Fibroblast of villous mesenchyme (primary cell): ENCODE measurements around the gene SNX15. TPM values are rescaled to one million over a fixed set of nuclear protein-coding genes. Genes with fewer than 3 reads are reported as not detected.

Experiments used
- DNase-seq: peaks from one replicate; pipeline ENCODE4 v3.0.0-alpha.2; 2010; ENCODE audit warnings: low read depth
- H3K4me3 ChIP-seq: 2 replicates; pipeline ENCODE4 v1.5.1; 2011; ENCODE audit warnings: low read depth, mild to moderate bottlenecking, low read length
- CTCF ChIP-seq: IDR thresholded peaks from 2 replicates; pipeline ENCODE4 v1.5.1; 2012; ENCODE audit warnings: low read depth, mild to moderate bottlenecking, low read length; ENCODE audit not compliant: insufficient read depth
- total RNA-seq: library from RNA; depleted of rRNA; stranded (reverse); fragments of >200 nt; gene quantifications from 2 replicates; pipeline ENCODE4 v1.2.3, GENCODE V29; 2012

Gene SNX15
- total RNA-seq, 1 donor = 12.5 TPM

GRCh38 chr11:65078786-65079342 lies 51.6 kb downstream of the SNX15 start:
- no peak for TF ChIP-seq CTCF

GRCh38 chr11:65083134-65083833 lies 56.0 kb downstream of the SNX15 start:
- DNase-seq = no peak
- TF ChIP-seq CTCF = no peak
- H3K4me3 ChIP-seq = peak overlapping the region; percentile 83

More at GRCh38 chr11:65078786-65079342, 51.6 kb downstream of the SNX15 start:
- no peak overlapping the region for H3K4me3 ChIP-seq
- DNase-seq = no peak

- no peak for TF ChIP-seq CTCF
- DNase-seq = peak; percentile 96
- H3K4me3 ChIP-seq = peak within 1 kb of the TSS; percentile 83
Measured at GRCh38 chr11:65083834-65084597, 56.8 kb downstream of the SNX15 start, which contains the start of the genes CDCA5 and ZFPL1. Gene CDCA5 (minus strand): TSS chr11:65084040. CDS start chr11:65083978, 62 bp downstream. Gene ZFPL1 (plus strand): TSS chr11:65084222. CDS start chr11:65084699, 477 bp downstream.

- TF ChIP-seq CTCF = no peak
- DNase-seq = no peak
- H3K4me3 ChIP-seq = peak overlapping the region; percentile 83
Measured at GRCh38 chr11:65084598-65085375, 57.5 kb downstream of the SNX15 start.

- no peak for DNase-seq
- H3K4me3 ChIP-seq = no peak overlapping the region
- no peak for TF ChIP-seq CTCF
Measured at GRCh38 chr11:65085446-65085845, 58.2 kb downstream of the SNX15 start.

GRCh38 chr11:65086809-65087208 lies 59.6 kb downstream of the SNX15 start:
- no peak overlapping the region for H3K4me3 ChIP-seq
- no peak for TF ChIP-seq CTCF
- DNase-seq = no peak
